ENCODE data around the gene GINM1. TPM values are rescaled to one million over a fixed set of nuclear protein-coding genes. Genes with fewer than 3 reads are reported as not detected.

Gene GINM1
- total and polyA plus RNA-seq, 9 of the 15 experiments (the other 6 are each of a cell fraction or from before 2014, with no cell fraction given): 5.0 to 19.3 (median 14.2) TPM

- no peak for TF ChIP-seq SMC3 (conservative IDR thresholded peaks at IDR 0.05; ENCODE audit: insufficient read depth, low read depth, low read length)
- TF ChIP-seq DACH1 (IDR thresholded peaks at IDR 0.05; ENCODE audit: partially characterized antibody): no peak
- TF ChIP-seq RB1 (IDR thresholded peaks at IDR 0.05; ENCODE audit: low read depth): no peak
- TF ChIP-seq ATF3 (IDR thresholded peaks at IDR 0.05): no peak
- no peak for TF ChIP-seq ATF3 (CRISPR knock-in tag; conservative IDR thresholded peaks at IDR 0.05)
- TF ChIP-seq FOXJ2 (tag; IDR thresholded peaks at IDR 0.05): peak; percentile 63; the same call in 1 of the 2 replicates
- TF ChIP-seq AFF1 (IDR thresholded peaks at IDR 0.05; ENCODE audit: low read depth in 1 of 2, partially characterized antibody in 2 of 2): no peak
- TF ChIP-seq E2F8 (IDR thresholded peaks at IDR 0.05; ENCODE audit: low read depth, partially characterized antibody): no peak
- no peak for TF ChIP-seq ZFP91 (CRISPR knock-in tag; IDR thresholded peaks at IDR 0.05)
- TF ChIP-seq KLF6 (CRISPR knock-in tag; IDR thresholded peaks at IDR 0.05; ENCODE audit: borderline replicate concordance): no peak
- no peak for TF ChIP-seq MLX (CRISPR knock-in tag; conservative IDR thresholded peaks at IDR 0.05)
- TF ChIP-seq DNMT1 (IDR thresholded peaks at IDR 0.05): peak; percentile 92
- no peak for TF ChIP-seq ZNF184 (CRISPR knock-in tag; IDR thresholded peaks at IDR 0.05)
- no peak for TF ChIP-seq BHLHE40 (IDR thresholded peaks at IDR 0.05; ENCODE audit: low read length)
- no peak for TF ChIP-seq TARDBP (IDR thresholded peaks at IDR 0.05)
Observed at GRCh38 chr6:149545258-149545753, 20.9 kb upstream of the GINM1 start (continued).

Measured in K562 (cell line).